K562 (cell line): ENCODE data around the gene TK1. TPM values are rescaled to one million over a fixed set of nuclear protein-coding genes. Genes with fewer than 3 reads are reported as not detected.

ENCODE experiments used
- CCNT2 ChIP-seq: IDR thresholded peaks from 2 replicates; pipeline ENCODE4 v1.6.1; 2011; ENCODE audit warnings: borderline replicate concordance, low read depth, mild to moderate bottlenecking, moderate library complexity, mixed read lengths, low read length; ENCODE audit not compliant: insufficient read length; ENCODE audit errors: extremely low read depth
- EHMT2 ChIP-seq: fragments of 450-650 bp; IDR thresholded peaks from 2 replicates; pipeline ENCODE4 v1.6.1; 2018; ENCODE audit warnings: antibody characterized with exemption
- FOSL1 ChIP-seq: fragments of 200-800 bp; sonication (Bioruptor generic); conservative IDR thresholded peaks from 2 replicates; pipeline ENCODE4 v1.6.1; 2016; ENCODE audit warnings: missing genetic modification characterization, missing compliant biosample characterization
- GTF2A2 ChIP-seq: IDR thresholded peaks from 2 replicates; pipeline ENCODE4 v1.6.1; 2016; ENCODE audit warnings: mild to moderate bottlenecking, missing genetic modification characterization, missing compliant biosample characterization
- HDAC3 ChIP-seq: fragments of 450-650 bp; IDR thresholded peaks from 2 replicates; pipeline ENCODE4 v1.6.1; 2018; ENCODE audit warnings: borderline replicate concordance, mild to moderate bottlenecking, moderate library complexity; ENCODE audit not compliant: partially characterized antibody
- L3MBTL2 ChIP-seq: fragments of 450-650 bp; IDR thresholded peaks from 2 replicates; pipeline ENCODE4 v1.6.1; 2016; ENCODE audit warnings: mild to moderate bottlenecking, moderate library complexity
- NFIC ChIP-seq: fragments of 450-650 bp; IDR thresholded peaks from 2 replicates; pipeline ENCODE4 v1.6.1; 2017; ENCODE audit warnings: mild to moderate bottlenecking, inconsistent platforms
- POLR2AphosphoS5 ChIP-seq: IDR thresholded peaks from 2 replicates; pipeline ENCODE4 v1.6.1; 2011; ENCODE audit warnings: mild to moderate bottlenecking, low read depth, low read length, moderate library complexity; ENCODE audit not compliant: control insufficient read depth, insufficient read depth
- SIN3B ChIP-seq: fragments of 450-650 bp; IDR thresholded peaks from 2 replicates; pipeline ENCODE4 v1.6.1; 2017; ENCODE audit warnings: low read depth, mild to moderate bottlenecking, moderate library complexity
- SMAD4 ChIP-seq: fragments of 250-450 bp; sonication (Bioruptor Pico); conservative IDR thresholded peaks from 2 replicates; pipeline ENCODE4 v1.8.0; 2021; ENCODE audit warnings: inconsistent platforms, mild to moderate bottlenecking, moderate library complexity
- SMARCA5 ChIP-seq: fragments of 450-650 bp; IDR thresholded peaks from 2 replicates; pipeline ENCODE4 v1.6.1; 2016
- XRCC4 ChIP-seq: IDR thresholded peaks from one replicate; pipeline ENCODE4 v1.6.1; 2011; ENCODE audit not compliant: insufficient read depth, insufficient read length; ENCODE audit errors: extremely low read depth
- ZNF197 ChIP-seq: fragments of 200-800 bp; sonication (Bioruptor generic); IDR thresholded peaks from 2 replicates; pipeline ENCODE4 v1.6.1; 2016; ENCODE audit warnings: low read depth, missing genetic modification characterization, missing compliant biosample characterization
- ZNF589 ChIP-seq: fragments of 200-800 bp; sonication (Bioruptor generic); IDR thresholded peaks from 2 replicates; pipeline ENCODE4 v1.6.1; 2016; ENCODE audit warnings: low read depth, missing genetic modification characterization, missing compliant biosample characterization
- polyA plus RNA-seq, 8 experiments: library from polyadenylated mRNA; depleted of rRNA in 4 of 8; stranded (reverse) in 5 of 8; unstranded in 3 of 8; fragments of >200 nt; fragmentation: Nextera tagmentation in 2 of 8; fragmentation: Illumina TruSeq in 1 of 8; extraction: Ambion mirVana in 2 of 8; extraction: Trizol in 1 of 8; gene quantifications; 2 replicates each; pipeline versions ENCODE4 v1.2.1 to v1.2.3, GENCODE V29; 2011 to 2014; ENCODE audit warnings: inconsistent platforms in 1 of 8, missing spikeins in 1 of 8
- total RNA-seq, 7 experiments: library from RNA; depleted of rRNA in 6 of 7; stranded (reverse); fragments of >200 nt in 6 of 7; fragmentation: Illumina TruSeq in 2 of 7; extraction: Trizol in 2 of 7; gene quantifications; 2 replicates each; pipeline versions ENCODE4 v1.2.1 to v1.2.3, GENCODE V29; 2011 to 2021; ENCODE audit warnings: low replicate concordance in 1 of 7
- TF ChIP-seq, protein P1 (sequence below), 2 experiments: fragments of 450-650 bp; IDR thresholded peaks; 2 replicates each; pipeline ENCODE4 v1.6.1; 2018; ENCODE audit warnings: mild to moderate bottlenecking in 2 of 2, low read depth in 1 of 2; ENCODE audit not compliant: partially characterized antibody in 2 of 2
- TF ChIP-seq, protein P2 (sequence below): sonication (generic); formaldehyde crosslinking; IDR thresholded peaks from 2 replicates; pipeline ENCODE4 v1.8.0; 2022; ENCODE audit warnings: missing genetic modification reagents, mild to moderate bottlenecking, borderline replicate concordance
- TF ChIP-seq, protein P3 (sequence below): fragments of 450-650 bp; formaldehyde crosslinking; IDR thresholded peaks from 2 replicates; pipeline ENCODE4 v1.4.0; 2022; ENCODE audit warnings: missing genetic modification characterization
- TF ChIP-seq, protein P4 (sequence below): fragments of 450-650 bp; formaldehyde crosslinking; IDR thresholded peaks from 2 replicates; pipeline ENCODE4 v1.4.0; 2020; ENCODE audit warnings: mild to moderate bottlenecking, moderate library complexity

The TK1 gene
- total and polyA plus RNA-seq, 9 of the 15 experiments (the other 6 are each of a cell fraction or from before 2014, with no cell fraction given): 8.4 to 280 (median 103) TPM

DNA sequence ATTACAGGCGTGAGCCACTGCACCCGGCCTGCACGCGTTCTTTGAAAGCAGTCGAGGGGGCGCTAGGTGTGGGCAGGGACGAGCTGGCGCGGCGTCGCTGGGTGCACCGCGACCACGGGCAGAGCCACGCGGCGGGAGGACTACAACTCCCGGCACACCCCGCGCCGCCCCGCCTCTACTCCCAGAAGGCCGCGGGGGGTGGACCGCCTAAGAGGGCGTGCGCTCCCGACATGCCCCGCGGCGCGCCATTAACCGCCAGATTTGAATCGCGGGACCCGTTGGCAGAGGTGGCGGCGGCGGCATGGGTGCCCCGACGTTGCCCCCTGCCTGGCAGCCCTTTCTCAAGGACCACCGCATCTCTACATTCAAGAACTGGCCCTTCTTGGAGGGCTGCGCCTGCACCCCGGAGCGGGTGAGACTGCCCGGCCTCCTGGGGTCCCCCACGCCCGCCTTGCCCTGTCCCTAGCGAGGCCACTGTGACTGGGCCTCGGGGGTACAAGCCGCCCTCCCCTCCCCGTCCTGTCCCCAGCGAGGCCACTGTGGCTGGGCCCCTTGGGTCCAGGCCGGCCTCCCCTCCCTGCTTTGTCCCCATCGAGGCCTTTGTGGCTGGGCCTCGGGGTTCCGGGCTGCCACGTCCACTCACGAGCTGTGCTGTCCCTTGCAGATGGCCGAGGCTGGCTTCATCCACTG lies 27.3 kb upstream of the TK1 start, which contains the start of gene BIRC5 (continued):
- TF ChIP-seq, protein P1, sequence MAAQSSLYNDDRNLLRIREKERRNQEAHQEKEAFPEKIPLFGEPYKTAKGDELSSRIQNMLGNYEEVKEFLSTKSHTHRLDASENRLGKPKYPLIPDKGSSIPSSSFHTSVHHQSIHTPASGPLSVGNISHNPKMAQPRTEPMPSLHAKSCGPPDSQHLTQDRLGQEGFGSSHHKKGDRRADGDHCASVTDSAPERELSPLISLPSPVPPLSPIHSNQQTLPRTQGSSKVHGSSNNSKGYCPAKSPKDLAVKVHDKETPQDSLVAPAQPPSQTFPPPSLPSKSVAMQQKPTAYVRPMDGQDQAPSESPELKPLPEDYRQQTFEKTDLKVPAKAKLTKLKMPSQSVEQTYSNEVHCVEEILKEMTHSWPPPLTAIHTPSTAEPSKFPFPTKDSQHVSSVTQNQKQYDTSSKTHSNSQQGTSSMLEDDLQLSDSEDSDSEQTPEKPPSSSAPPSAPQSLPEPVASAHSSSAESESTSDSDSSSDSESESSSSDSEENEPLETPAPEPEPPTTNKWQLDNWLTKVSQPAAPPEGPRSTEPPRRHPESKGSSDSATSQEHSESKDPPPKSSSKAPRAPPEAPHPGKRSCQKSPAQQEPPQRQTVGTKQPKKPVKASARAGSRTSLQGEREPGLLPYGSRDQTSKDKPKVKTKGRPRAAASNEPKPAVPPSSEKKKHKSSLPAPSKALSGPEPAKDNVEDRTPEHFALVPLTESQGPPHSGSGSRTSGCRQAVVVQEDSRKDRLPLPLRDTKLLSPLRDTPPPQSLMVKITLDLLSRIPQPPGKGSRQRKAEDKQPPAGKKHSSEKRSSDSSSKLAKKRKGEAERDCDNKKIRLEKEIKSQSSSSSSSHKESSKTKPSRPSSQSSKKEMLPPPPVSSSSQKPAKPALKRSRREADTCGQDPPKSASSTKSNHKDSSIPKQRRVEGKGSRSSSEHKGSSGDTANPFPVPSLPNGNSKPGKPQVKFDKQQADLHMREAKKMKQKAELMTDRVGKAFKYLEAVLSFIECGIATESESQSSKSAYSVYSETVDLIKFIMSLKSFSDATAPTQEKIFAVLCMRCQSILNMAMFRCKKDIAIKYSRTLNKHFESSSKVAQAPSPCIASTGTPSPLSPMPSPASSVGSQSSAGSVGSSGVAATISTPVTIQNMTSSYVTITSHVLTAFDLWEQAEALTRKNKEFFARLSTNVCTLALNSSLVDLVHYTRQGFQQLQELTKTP (IDR thresholded peaks at IDR 0.05; ENCODE audit: low read depth in 1 of 2, partially characterized antibody in 2 of 2): peak in 1 of 2 experiments; percentile 96
- TF ChIP-seq, protein P2, sequence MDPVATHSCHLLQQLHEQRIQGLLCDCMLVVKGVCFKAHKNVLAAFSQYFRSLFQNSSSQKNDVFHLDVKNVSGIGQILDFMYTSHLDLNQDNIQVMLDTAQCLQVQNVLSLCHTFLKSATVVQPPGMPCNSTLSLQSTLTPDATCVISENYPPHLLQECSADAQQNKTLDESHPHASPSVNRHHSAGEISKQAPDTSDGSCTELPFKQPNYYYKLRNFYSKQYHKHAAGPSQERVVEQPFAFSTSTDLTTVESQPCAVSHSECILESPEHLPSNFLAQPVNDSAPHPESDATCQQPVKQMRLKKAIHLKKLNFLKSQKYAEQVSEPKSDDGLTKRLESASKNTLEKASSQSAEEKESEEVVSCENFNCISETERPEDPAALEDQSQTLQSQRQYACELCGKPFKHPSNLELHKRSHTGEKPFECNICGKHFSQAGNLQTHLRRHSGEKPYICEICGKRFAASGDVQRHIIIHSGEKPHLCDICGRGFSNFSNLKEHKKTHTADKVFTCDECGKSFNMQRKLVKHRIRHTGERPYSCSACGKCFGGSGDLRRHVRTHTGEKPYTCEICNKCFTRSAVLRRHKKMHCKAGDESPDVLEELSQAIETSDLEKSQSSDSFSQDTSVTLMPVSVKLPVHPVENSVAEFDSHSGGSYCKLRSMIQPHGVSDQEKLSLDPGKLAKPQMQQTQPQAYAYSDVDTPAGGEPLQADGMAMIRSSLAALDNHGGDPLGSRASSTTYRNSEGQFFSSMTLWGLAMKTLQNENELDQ (CRISPR knock-in tag): 0 out of 2 replicates have a peak, but pooled peaks have one; percentile 78
- no peak for TF ChIP-seq GTF2A2 (tag)
- peak; percentile 96 for TF ChIP-seq L3MBTL2
- no peak for TF ChIP-seq SMARCA5
- TF ChIP-seq SIN3B: peak; percentile 89
- no peak for TF ChIP-seq EHMT2
- peak; percentile 83 for TF ChIP-seq CCNT2
- TF ChIP-seq POLR2AphosphoS5: peak; percentile 48; the same call in 1 of the 2 replicates
- no peak for TF ChIP-seq XRCC4
- 0 out of 2 replicates have a peak, but pooled peaks have one; percentile 45 for TF ChIP-seq NFIC
- TF ChIP-seq SMAD4 (CRISPR knock-in tag): peak; percentile 49; the same call in 1 of the 2 replicates
- TF ChIP-seq ZNF589 (CRISPR knock-in tag): no peak; the same call in 1 of the 2 replicates
- TF ChIP-seq HDAC3: no peak
- TF ChIP-seq, protein P3, sequence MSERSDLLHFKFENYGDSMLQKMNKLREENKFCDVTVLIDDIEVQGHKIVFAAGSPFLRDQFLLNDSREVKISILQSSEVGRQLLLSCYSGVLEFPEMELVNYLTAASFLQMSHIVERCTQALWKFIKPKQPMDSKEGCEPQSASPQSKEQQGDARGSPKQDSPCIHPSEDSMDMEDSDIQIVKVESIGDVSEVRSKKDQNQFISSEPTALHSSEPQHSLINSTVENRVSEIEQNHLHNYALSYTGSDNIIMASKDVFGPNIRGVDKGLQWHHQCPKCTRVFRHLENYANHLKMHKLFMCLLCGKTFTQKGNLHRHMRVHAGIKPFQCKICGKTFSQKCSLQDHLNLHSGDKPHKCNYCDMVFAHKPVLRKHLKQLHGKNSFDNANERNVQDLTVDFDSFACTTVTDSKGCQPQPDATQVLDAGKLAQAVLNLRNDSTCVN (CRISPR knock-in tag): no peak
- TF ChIP-seq FOSL1 (tag): no peak; the same call in 1 of the 2 replicates
- 0 out of 2 replicates have a peak, but pooled peaks have one; percentile 59 for TF ChIP-seq ZNF197 (CRISPR knock-in tag)
- TF ChIP-seq, protein P4, sequence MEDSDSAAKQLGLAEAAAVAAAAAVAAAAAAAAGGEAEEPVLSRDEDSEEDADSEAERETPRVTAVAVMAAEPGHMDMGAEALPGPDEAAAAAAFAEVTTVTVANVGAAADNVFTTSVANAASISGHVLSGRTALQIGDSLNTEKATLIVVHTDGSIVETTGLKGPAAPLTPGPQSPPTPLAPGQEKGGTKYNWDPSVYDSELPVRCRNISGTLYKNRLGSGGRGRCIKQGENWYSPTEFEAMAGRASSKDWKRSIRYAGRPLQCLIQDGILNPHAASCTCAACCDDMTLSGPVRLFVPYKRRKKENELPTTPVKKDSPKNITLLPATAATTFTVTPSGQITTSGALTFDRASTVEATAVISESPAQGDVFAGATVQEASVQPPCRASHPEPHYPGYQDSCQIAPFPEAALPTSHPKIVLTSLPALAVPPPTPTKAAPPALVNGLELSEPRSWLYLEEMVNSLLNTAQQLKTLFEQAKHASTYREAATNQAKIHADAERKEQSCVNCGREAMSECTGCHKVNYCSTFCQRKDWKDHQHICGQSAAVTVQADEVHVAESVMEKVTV (CRISPR knock-in tag): no peak
